ENCODE measurements around the gene TXNL1. TPM values are rescaled to one million over a fixed set of nuclear protein-coding genes. Genes with fewer than 3 reads are reported as not detected.
A peak's percentile ranks its signal among the peaks of the same experiment; 100 is the strongest.

TXNL1 gene
- total RNA-seq, 1 experiment from 2014 or later, result 86.6 TPM

- Mint-ChIP-seq H3K36me3 (ENCODE audit: insufficient read depth, unreplicated experiment) (no peaks in the 10 kb centered on the region), H3K27me3 (ENCODE audit: insufficient read depth, unreplicated experiment) (no peaks in the 10 kb centered on the region), H3K27ac (ENCODE audit: low read depth, unreplicated experiment) (no peak overlapping the region), H3K4me3 (ENCODE audit: unreplicated experiment) (no peak overlapping the region), H3K9me3 (ENCODE audit: unreplicated experiment) (no peaks in the 10 kb centered on the region), H3K4me1 (ENCODE audit: insufficient read depth, unreplicated experiment) (no peaks in the 10 kb centered on the region)
- intact Hi-C loops (cut with micrococcal nuclease), result no loop called here
- no TSS peak for BruUV-seq (replicated peaks)
- TF ChIP-seq CTCF (IDR thresholded peaks at IDR 0.05; ENCODE audit: unreplicated experiment), result no peak
- POLR2A ChIA-PET, result interaction anchor here (0.6 kb wide), 1 partner anchor 1168 kb away, joined by 3 read pairs; no protein-coding TSS in a partner anchor
- DNase-seq (ENCODE audit: unreplicated experiment), result no peak
- CTCF ChIA-PET, result interaction anchor here (0.6 to 3.4 kb wide), 3 partner anchors 11 to 1330 kb away, joined by 3 to 15 read pairs (median 4); no protein-coding TSS in a partner anchor
Observed at GRCh38 chr18:56565046-56565445, 73.3 kb downstream of the TXNL1 start.

- peak; percentile 1 for DNase-seq (ENCODE audit: unreplicated experiment)
- Mint-ChIP-seq H3K27ac (ENCODE audit: low read depth, unreplicated experiment) (no peak overlapping the region), H3K4me3 (ENCODE audit: unreplicated experiment) (no peak overlapping the region), H3K27me3 (ENCODE audit: insufficient read depth, unreplicated experiment) (no peaks in the 10 kb centered on the region), H3K9me3 (ENCODE audit: unreplicated experiment) (no peaks in the 10 kb centered on the region), H3K4me1 (ENCODE audit: insufficient read depth, unreplicated experiment) (no peaks in the 10 kb centered on the region), H3K36me3 (ENCODE audit: insufficient read depth, unreplicated experiment) (no peaks in the 10 kb centered on the region)
- ChIA-PET POLR2A (no interaction called here), CTCF (interaction anchor here (0.6 to 3.4 kb wide), 2 partner anchors 13 to 709 kb away, joined by 3 to 15 read pairs; no protein-coding TSS in a partner anchor)
- BruUV-seq (replicated peaks), result no TSS peak
- no peak for TF ChIP-seq CTCF (IDR thresholded peaks at IDR 0.05; ENCODE audit: unreplicated experiment)
- intact Hi-C loops (cut with micrococcal nuclease), result no loop called here
Observed at GRCh38 chr18:56563568-56563967, 74.8 kb downstream of the TXNL1 start.

DNA sequence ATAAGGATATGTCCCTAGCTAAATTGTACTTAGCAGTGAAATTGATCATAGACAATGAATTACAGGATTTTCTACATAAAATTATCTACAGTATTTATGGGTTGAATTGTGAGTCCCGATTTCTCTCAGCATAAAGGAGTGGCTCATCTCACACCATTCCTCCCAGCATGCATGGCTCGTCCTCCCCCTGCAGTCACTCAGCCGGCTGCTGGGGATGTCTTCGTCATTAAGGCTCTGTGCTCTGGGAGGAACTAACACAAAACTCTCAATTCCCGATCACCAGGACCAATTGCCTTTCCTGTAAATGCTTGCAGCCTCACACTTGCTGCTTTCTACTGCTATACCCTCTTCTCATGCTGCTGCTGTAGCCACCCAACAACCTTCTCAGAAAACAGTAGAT, 75.9 kb downstream of the TXNL1 start:
- no peak for TF ChIP-seq CTCF (IDR thresholded peaks at IDR 0.05; ENCODE audit: unreplicated experiment)
- no peaks in the 10 kb centered on the region for H3K27me3 Mint-ChIP-seq (ENCODE audit: insufficient read depth, unreplicated experiment)
- H3K9me3 Mint-ChIP-seq (ENCODE audit: unreplicated experiment), result no peaks in the 10 kb centered on the region
- no peak for DNase-seq (ENCODE audit: unreplicated experiment)
- no peak overlapping the region for H3K4me3 Mint-ChIP-seq (ENCODE audit: unreplicated experiment)
- intact Hi-C loops (cut with micrococcal nuclease), result no loop called here
- POLR2A ChIA-PET, result no interaction called here
- no TSS peak for BruUV-seq (replicated peaks)
- no peaks in the 10 kb centered on the region for H3K4me1 Mint-ChIP-seq (ENCODE audit: insufficient read depth, unreplicated experiment)
- H3K27ac Mint-ChIP-seq (ENCODE audit: low read depth, unreplicated experiment), result no peak overlapping the region
- no peaks in the 10 kb centered on the region for H3K36me3 Mint-ChIP-seq (ENCODE audit: insufficient read depth, unreplicated experiment)
- CTCF ChIA-PET, result interaction anchor here (1.0 to 3.4 kb wide), 2 partner anchors 14 to 1219 kb away, joined by 5 to 15 read pairs; no protein-coding TSS in a partner anchor

- intact Hi-C loops (cut with micrococcal nuclease), result no loop called here
- ChIA-PET CTCF (interaction anchor here (0.6 to 1.6 kb wide), 3 partner anchors 13 to 1327 kb away, joined by 3 to 4 read pairs (median 3); no protein-coding TSS in a partner anchor), POLR2A (interaction anchor here (0.7 kb wide), 1 partner anchor 8 kb away, joined by 3 read pairs; no protein-coding TSS in a partner anchor)
- no peak for TF ChIP-seq CTCF (IDR thresholded peaks at IDR 0.05; ENCODE audit: unreplicated experiment)
- DNase-seq (ENCODE audit: unreplicated experiment), result no peak
- Mint-ChIP-seq H3K36me3 (ENCODE audit: insufficient read depth, unreplicated experiment) (no peaks in the 10 kb centered on the region), H3K4me1 (ENCODE audit: insufficient read depth, unreplicated experiment) (no peaks in the 10 kb centered on the region), H3K9me3 (ENCODE audit: unreplicated experiment) (no peaks in the 10 kb centered on the region), H3K4me3 (ENCODE audit: unreplicated experiment) (no peak overlapping the region), H3K27ac (ENCODE audit: low read depth, unreplicated experiment) (no peak overlapping the region), H3K27me3 (ENCODE audit: insufficient read depth, unreplicated experiment) (no peaks in the 10 kb centered on the region)
- BruUV-seq (replicated peaks), result no TSS peak
Observed at GRCh38 chr18:56560992-56561391, 77.4 kb downstream of the TXNL1 start.

Data from MCF 10A (cell line).